GM20000 (cell line): Measurements from ENCODE around the gene IVD.

Source experiments
- DNase-seq: peaks from one replicate; pipeline ENCODE4 v3.0.0; 2012; ENCODE audit warnings: low spot score
- CTCF ChIP-seq: IDR thresholded peaks from 2 replicates; pipeline ENCODE4 v1.5.1; 2012; ENCODE audit warnings: mild to moderate bottlenecking, control low read depth; ENCODE audit errors: extremely low read depth, missing control alignments

Gene IVD

GRCh38 chr15:40418126-40418525 lies 12.5 kb downstream of the IVD start:
- no peak for DNase-seq
- TF ChIP-seq CTCF: no peak

GRCh38 chr15:40420071-40420713 lies 14.6 kb downstream of the IVD start:
- TF ChIP-seq CTCF: no peak
- no peak for DNase-seq

GRCh38 chr15:40420793-40421192 lies 15.2 kb downstream of the IVD start:
- no peak for DNase-seq
- TF ChIP-seq CTCF: no peak

GRCh38 chr15:40421246-40422157 lies 15.9 kb downstream of the IVD start:
- peak; percentile 84 for DNase-seq
- peak; percentile 86 for TF ChIP-seq CTCF

DNA sequence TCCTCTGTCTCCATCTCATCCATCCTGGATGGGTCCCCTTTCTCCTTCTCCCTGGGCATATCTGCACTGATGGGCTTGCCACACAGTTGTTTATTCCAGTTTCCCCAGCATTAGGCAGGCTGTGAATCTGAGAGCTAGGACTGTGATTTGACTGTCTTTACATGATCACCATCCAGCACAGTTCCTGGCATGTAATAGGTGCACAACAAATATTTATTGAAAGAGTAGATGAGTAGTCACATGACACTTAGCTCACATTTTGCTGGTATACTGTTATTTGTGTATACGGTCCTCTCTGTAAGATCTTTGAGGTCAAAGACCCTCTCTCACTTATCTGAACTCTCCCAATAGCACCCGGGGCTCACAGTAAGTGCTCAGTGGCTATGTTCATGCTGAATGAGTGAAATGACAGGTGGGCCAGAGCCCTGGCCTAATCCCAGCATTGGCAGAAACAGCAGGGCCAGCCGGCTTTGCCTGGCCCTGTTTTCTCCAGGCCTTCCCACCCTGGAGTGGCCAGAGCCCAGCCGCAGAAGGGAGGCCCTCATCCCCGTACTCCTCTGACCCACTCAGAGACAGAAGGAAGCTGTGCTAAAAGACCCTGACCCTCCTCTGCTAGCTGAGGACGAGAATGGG lies 19.0 kb downstream of the IVD start:
- DNase-seq: no peak
- no peak for TF ChIP-seq CTCF

DNA sequence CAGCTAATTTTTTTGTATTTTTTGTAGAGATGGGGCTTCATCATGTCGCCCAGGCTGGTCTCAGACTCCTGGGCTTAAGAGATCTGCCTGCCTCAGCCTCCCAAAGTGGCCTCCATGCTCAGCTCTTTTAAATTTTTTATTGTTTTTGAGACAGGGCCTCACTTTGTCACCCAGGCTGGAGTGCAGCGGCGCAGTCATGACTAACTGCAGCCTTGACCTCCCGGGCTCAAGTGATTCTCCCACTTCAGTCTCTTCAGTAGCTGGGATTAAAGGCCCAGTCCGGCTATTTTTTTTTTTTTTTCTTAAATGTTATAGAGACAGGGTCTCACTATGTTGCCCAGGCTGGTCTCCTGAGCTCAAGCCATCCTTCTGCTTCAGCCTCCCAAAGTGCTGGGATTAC lies 20.1 kb downstream of the IVD start:
- DNase-seq: no peak
- TF ChIP-seq CTCF: no peak

- DNase-seq: no peak
- TF ChIP-seq CTCF: no peak
Measured at GRCh38 chr15:40427188-40427587, 21.6 kb downstream of the IVD start.
